ENCODE data around the gene SPOCK1.
"Not testable (repeated sequence)": the region's sequence is repeated elsewhere in the genome, so short reads cannot be mapped to it uniquely, and the experiment has no call there.

Gene SPOCK1

GRCh38 chr5:137507150-137507549, 8.0 kb upstream of the SPOCK1 start:
- no peak overlapping the region for H3K27ac ChIP-seq (ENCODE audit: low read depth in 2 of 2, low read length in 2 of 2)
- H3K27me3 ChIP-seq (ENCODE audit: control insufficient read depth in 2 of 2, insufficient read depth in 2 of 2, low read length in 2 of 2): no peaks in the 10 kb centered on the region
- no peaks in the 10 kb centered on the region for H3K4me1 ChIP-seq (ENCODE audit: control insufficient read depth in 2 of 2, insufficient read depth in 2 of 2, low read length in 2 of 2)
- no peak overlapping the region for H3K9ac ChIP-seq (ENCODE audit: low read depth in 1 of 2, low read length in 2 of 2)
- no peak overlapping the region for H3K4me3 ChIP-seq (ENCODE audit: low read length in 2 of 2)
- no peaks in the 10 kb centered on the region for H3K36me3 ChIP-seq (ENCODE audit: control insufficient read depth in 2 of 2, insufficient read depth in 2 of 2, low read length in 2 of 2)
- H3K9me3 ChIP-seq (ENCODE audit: control insufficient read depth in 2 of 2, low read length in 2 of 2): no peaks in the 10 kb centered on the region

GRCh38 chr5:137506296-137506695, 7.2 kb upstream of the SPOCK1 start:
- Histone ChIP-seq H3K27me3 (ENCODE audit: control insufficient read depth in 2 of 2, insufficient read depth in 2 of 2, low read length in 2 of 2) (no peaks in the 10 kb centered on the region), H3K36me3 (ENCODE audit: control insufficient read depth in 2 of 2, insufficient read depth in 2 of 2, low read length in 2 of 2) (no peaks in the 10 kb centered on the region)

GRCh38 chr5:137504916-137505315, 5.8 kb upstream of the SPOCK1 start:
- no peaks in the 10 kb centered on the region for H3K9me3 ChIP-seq (ENCODE audit: control insufficient read depth in 2 of 2, low read length in 2 of 2)
- H3K27me3 ChIP-seq (ENCODE audit: control insufficient read depth in 2 of 2, insufficient read depth in 2 of 2, low read length in 2 of 2): no peaks in the 10 kb centered on the region
- H3K4me1 ChIP-seq (ENCODE audit: control insufficient read depth in 2 of 2, insufficient read depth in 2 of 2, low read length in 2 of 2): no peaks in the 10 kb centered on the region
- H3K4me3 ChIP-seq (ENCODE audit: low read length in 2 of 2): no peak overlapping the region
- no peaks in the 10 kb centered on the region for H3K36me3 ChIP-seq (ENCODE audit: control insufficient read depth in 2 of 2, insufficient read depth in 2 of 2, low read length in 2 of 2)
- H3K27ac ChIP-seq (ENCODE audit: low read depth in 2 of 2, low read length in 2 of 2): no peak overlapping the region
- no peak overlapping the region for H3K9ac ChIP-seq (ENCODE audit: low read depth in 1 of 2, low read length in 2 of 2)

More at GRCh38 chr5:137506296-137506695, 7.2 kb upstream of the SPOCK1 start:
- Histone ChIP-seq H3K4me3 (ENCODE audit: low read length in 2 of 2) (no peak overlapping the region), H3K9me3 (ENCODE audit: control insufficient read depth in 2 of 2, low read length in 2 of 2) (no peaks in the 10 kb centered on the region), H3K9ac (ENCODE audit: low read depth in 1 of 2, low read length in 2 of 2) (no peak overlapping the region), H3K27ac (ENCODE audit: low read depth in 2 of 2, low read length in 2 of 2) (no peak overlapping the region), H3K4me1 (ENCODE audit: control insufficient read depth in 2 of 2, insufficient read depth in 2 of 2, low read length in 2 of 2) (no peaks in the 10 kb centered on the region)

- H3K27me3 ChIP-seq (ENCODE audit: control insufficient read depth in 2 of 2, insufficient read depth in 2 of 2, low read length in 2 of 2): peaks cover 4 to 5% of the 10 kb centered on the region in 2 donors
- H3K4me1 ChIP-seq (ENCODE audit: control insufficient read depth in 2 of 2, insufficient read depth in 2 of 2, low read length in 2 of 2): no peaks in the 10 kb centered on the region
- no peak overlapping the region for H3K9ac ChIP-seq (ENCODE audit: low read depth in 1 of 2, low read length in 2 of 2)
- H3K9me3 ChIP-seq (ENCODE audit: control insufficient read depth in 2 of 2, low read length in 2 of 2): no peaks in the 10 kb centered on the region
- H3K27ac ChIP-seq (ENCODE audit: low read depth in 2 of 2, low read length in 2 of 2): no peak overlapping the region
- H3K4me3 ChIP-seq (ENCODE audit: low read length in 2 of 2): no peak overlapping the region
- H3K36me3 ChIP-seq (ENCODE audit: control insufficient read depth in 2 of 2, insufficient read depth in 2 of 2, low read length in 2 of 2): no peaks in the 10 kb centered on the region
Observed at GRCh38 chr5:137503456-137503855, 4.3 kb upstream of the SPOCK1 start.

- H3K36me3 ChIP-seq (ENCODE audit: control insufficient read depth in 2 of 2, insufficient read depth in 2 of 2, low read length in 2 of 2): no peaks in the 10 kb centered on the region
- H3K9ac ChIP-seq (ENCODE audit: low read depth in 1 of 2, low read length in 2 of 2): no peak overlapping the region
- no peaks in the 10 kb centered on the region for H3K9me3 ChIP-seq (ENCODE audit: control insufficient read depth in 2 of 2, low read length in 2 of 2)
- H3K27ac ChIP-seq (ENCODE audit: low read depth in 2 of 2, low read length in 2 of 2): no peak overlapping the region
- no peak overlapping the region for H3K4me3 ChIP-seq (ENCODE audit: low read length in 2 of 2)
- H3K4me1 ChIP-seq (ENCODE audit: control insufficient read depth in 2 of 2, insufficient read depth in 2 of 2, low read length in 2 of 2): no peaks in the 10 kb centered on the region
- peaks cover 10 to 12% of the 10 kb centered on the region in 2 donors for H3K27me3 ChIP-seq (ENCODE audit: control insufficient read depth in 2 of 2, insufficient read depth in 2 of 2, low read length in 2 of 2)
Observed at GRCh38 chr5:137502632-137503031, 3.5 kb upstream of the SPOCK1 start.

- Histone ChIP-seq H3K27me3 (ENCODE audit: control insufficient read depth in 2 of 2, insufficient read depth in 2 of 2, low read length in 2 of 2) (peaks cover 13 to 17% of the 10 kb centered on the region in 2 donors), H3K27ac (ENCODE audit: low read depth in 2 of 2, low read length in 2 of 2) (no peak overlapping the region), H3K4me1 (ENCODE audit: control insufficient read depth in 2 of 2, insufficient read depth in 2 of 2, low read length in 2 of 2) (no peaks in the 10 kb centered on the region), H3K4me3 (ENCODE audit: low read length in 2 of 2) (no peak overlapping the region), H3K9me3 (ENCODE audit: control insufficient read depth in 2 of 2, low read length in 2 of 2) (no peaks in the 10 kb centered on the region), H3K9ac (ENCODE audit: low read depth in 1 of 2, low read length in 2 of 2) (no peak overlapping the region), H3K36me3 (ENCODE audit: control insufficient read depth in 2 of 2, insufficient read depth in 2 of 2, low read length in 2 of 2) (no peaks in the 10 kb centered on the region)
Observed at GRCh38 chr5:137501846-137502406, 2.8 kb upstream of the SPOCK1 start.

- H3K27me3 ChIP-seq (ENCODE audit: control insufficient read depth in 2 of 2, insufficient read depth in 2 of 2, low read length in 2 of 2): peaks cover 13 to 18% of the 10 kb centered on the region in 2 donors
- H3K4me3 ChIP-seq (ENCODE audit: low read length in 2 of 2): no peak overlapping the region
- H3K36me3 ChIP-seq (ENCODE audit: control insufficient read depth in 2 of 2, insufficient read depth in 2 of 2, low read length in 2 of 2): no peaks in the 10 kb centered on the region
- no peaks in the 10 kb centered on the region for H3K9me3 ChIP-seq (ENCODE audit: control insufficient read depth in 2 of 2, low read length in 2 of 2)
- H3K27ac ChIP-seq (ENCODE audit: low read depth in 2 of 2, low read length in 2 of 2): no peak overlapping the region
- no peak overlapping the region for H3K9ac ChIP-seq (ENCODE audit: low read depth in 1 of 2, low read length in 2 of 2)
- no peaks in the 10 kb centered on the region for H3K4me1 ChIP-seq (ENCODE audit: control insufficient read depth in 2 of 2, insufficient read depth in 2 of 2, low read length in 2 of 2)
Observed at GRCh38 chr5:137501226-137501625, 2.1 kb upstream of the SPOCK1 start.

GRCh38 chr5:137500615-137501225, 1.6 kb upstream of the SPOCK1 start:
- Histone ChIP-seq H3K27me3 (ENCODE audit: control insufficient read depth in 2 of 2, insufficient read depth in 2 of 2, low read length in 2 of 2) (peaks cover 13 to 18% of the 10 kb centered on the region in 2 donors), H3K9me3 (ENCODE audit: control insufficient read depth in 2 of 2, low read length in 2 of 2) (no peaks in the 10 kb centered on the region), H3K4me1 (ENCODE audit: control insufficient read depth in 2 of 2, insufficient read depth in 2 of 2, low read length in 2 of 2) (no peaks in the 10 kb centered on the region), H3K27ac (ENCODE audit: low read depth in 2 of 2, low read length in 2 of 2) (no peak overlapping the region), H3K9ac (ENCODE audit: low read depth in 1 of 2, low read length in 2 of 2) (no peak overlapping the region), H3K4me3 (ENCODE audit: low read length in 2 of 2) (no peak overlapping the region), H3K36me3 (ENCODE audit: control insufficient read depth in 2 of 2, insufficient read depth in 2 of 2, low read length in 2 of 2) (no peaks in the 10 kb centered on the region)

GRCh38 chr5:137499506-137499847, 351 bp upstream of the SPOCK1 start:
- H3K27ac ChIP-seq (ENCODE audit: low read depth in 2 of 2, low read length in 2 of 2); H3K4me3 ChIP-seq (ENCODE audit: low read length in 2 of 2); H3K36me3 ChIP-seq (ENCODE audit: control insufficient read depth in 2 of 2, insufficient read depth in 2 of 2, low read length in 2 of 2); H3K9me3 ChIP-seq (ENCODE audit: control insufficient read depth in 2 of 2, low read length in 2 of 2); H3K9ac ChIP-seq (ENCODE audit: low read depth in 1 of 2, low read length in 2 of 2); H3K4me1 ChIP-seq (ENCODE audit: control insufficient read depth in 2 of 2, insufficient read depth in 2 of 2, low read length in 2 of 2): not testable (repeated sequence)
- peaks cover 13 to 18% of the 10 kb centered on the region in 2 donors for H3K27me3 ChIP-seq (ENCODE audit: control insufficient read depth in 2 of 2, insufficient read depth in 2 of 2, low read length in 2 of 2)

- H3K27ac ChIP-seq (ENCODE audit: low read depth in 2 of 2, low read length in 2 of 2): no peak overlapping the region
- no peaks in the 10 kb centered on the region for H3K4me1 ChIP-seq (ENCODE audit: control insufficient read depth in 2 of 2, insufficient read depth in 2 of 2, low read length in 2 of 2)
- H3K9me3 ChIP-seq (ENCODE audit: control insufficient read depth in 2 of 2, low read length in 2 of 2): no peaks in the 10 kb centered on the region
- H3K36me3 ChIP-seq (ENCODE audit: control insufficient read depth in 2 of 2, insufficient read depth in 2 of 2, low read length in 2 of 2): no peaks in the 10 kb centered on the region
- no peak overlapping the region for H3K9ac ChIP-seq (ENCODE audit: low read depth in 1 of 2, low read length in 2 of 2)
- peaks cover 13 to 18% of the 10 kb centered on the region in 2 donors for H3K27me3 ChIP-seq (ENCODE audit: control insufficient read depth in 2 of 2, insufficient read depth in 2 of 2, low read length in 2 of 2)
- H3K4me3 ChIP-seq (ENCODE audit: low read length in 2 of 2): no peak overlapping the region
Observed at GRCh38 chr5:137498301-137498735, 808 bp downstream of the SPOCK1 start.

Data from mucosa of rectum (tissue), 2 donors.